GM21529 (cell line): ENCODE results near the gene NPM3.

Source experiments
- ATAC-seq: cut with Tn5 transposase; IDR thresholded peaks from one replicate; pipeline ENCODE4 v1.9.1; 2021; ENCODE audit not compliant: unreplicated experiment

The NPM3 gene

GRCh38 chr10:101782811-101783735 lies at the start of gene NPM3:
Gene NPM3 (minus strand): TSS chr10:101783446. CDS start chr10:101783390, 56 bp downstream.
- peak; percentile 60 for ATAC-seq

GRCh38 chr10:101832325-101832771 lies 49.1 kb upstream of the NPM3 start:
- ATAC-seq: no peak

GRCh38 chr10:101831169-101831811 lies 48.0 kb upstream of the NPM3 start:
- no peak for ATAC-seq

DNA sequence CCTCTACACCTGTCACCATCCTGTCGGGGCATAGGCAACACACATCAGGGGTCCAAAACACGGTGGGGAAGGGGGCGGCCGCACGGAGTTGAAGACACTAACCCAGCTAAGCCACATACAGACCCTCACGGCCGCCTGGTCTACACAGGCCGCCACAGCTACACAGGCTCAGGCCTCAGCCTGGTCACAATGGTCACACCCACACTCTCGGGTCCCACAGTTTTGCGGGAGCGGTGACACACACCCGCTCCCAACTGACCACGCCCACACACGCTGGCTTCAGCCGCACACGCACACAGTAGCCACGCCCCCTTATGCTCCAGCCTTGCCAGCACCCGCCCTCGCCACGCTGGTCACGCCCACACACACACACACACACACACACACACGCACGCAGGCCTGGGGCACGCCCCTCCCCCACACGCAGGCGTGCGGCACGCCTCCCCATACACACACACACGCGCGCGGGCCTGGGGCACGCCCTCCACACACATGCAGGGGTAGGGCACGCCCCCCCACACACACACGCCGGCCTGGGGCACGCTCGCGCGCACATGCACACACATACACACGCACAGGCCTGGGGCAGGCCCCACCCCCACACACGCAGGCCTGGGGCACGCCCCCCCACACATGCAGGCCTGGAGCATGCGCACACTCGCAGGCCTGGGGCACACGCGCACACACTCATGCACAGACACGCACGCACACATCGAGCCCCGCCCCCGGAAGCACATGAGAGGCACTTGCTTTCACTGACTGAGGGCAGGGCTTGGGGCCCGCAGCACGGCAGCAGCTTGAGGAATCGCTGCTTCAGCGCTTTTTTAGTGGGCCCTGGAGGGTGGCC lies 47.3 kb upstream of the NPM3 start:
- ATAC-seq: peak; percentile 65

DNA sequence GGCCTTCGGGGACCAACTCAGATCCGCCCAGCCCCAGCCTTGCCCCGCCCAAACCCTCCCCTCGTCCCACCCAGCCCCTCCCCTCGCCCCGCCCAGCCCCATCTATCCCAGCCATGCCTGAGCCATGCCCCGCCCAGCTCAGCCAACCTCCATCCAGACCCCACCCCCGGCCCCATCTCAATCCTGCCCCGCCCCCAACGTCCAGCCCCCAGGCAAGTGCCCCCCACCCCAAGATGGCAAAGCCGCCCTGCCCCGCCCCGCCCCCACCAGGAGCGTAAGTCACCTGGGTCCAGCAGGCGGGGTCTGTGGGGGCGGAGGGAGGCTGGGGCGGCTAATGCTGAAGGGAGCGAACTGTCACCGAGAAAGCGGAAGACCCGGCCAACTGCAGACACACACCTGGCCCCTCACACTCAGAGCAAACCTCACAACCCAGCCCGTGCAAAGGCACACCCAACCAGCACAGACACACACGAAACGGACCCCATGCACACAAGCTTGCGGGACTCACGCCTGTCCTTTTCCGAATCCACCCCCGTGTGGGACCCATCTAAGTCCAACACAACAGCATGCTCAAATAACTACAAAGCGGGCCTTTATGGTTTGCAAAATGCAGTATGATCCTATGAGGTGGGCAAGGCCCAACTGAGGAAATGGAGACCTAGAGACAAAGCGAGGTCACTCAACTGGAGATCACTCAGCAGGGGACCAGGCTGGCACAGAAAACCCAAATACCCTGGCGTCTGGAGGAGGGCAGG lies 46.5 kb upstream of the NPM3 start:
- ATAC-seq: peak; percentile 25

GRCh38 chr10:101828766-101829551 lies 45.7 kb upstream of the NPM3 start:
- ATAC-seq: no peak

- no peak for ATAC-seq
These were observed 44.8 kb upstream of the NPM3 start for GRCh38 chr10:101827919-101828600.

DNA sequence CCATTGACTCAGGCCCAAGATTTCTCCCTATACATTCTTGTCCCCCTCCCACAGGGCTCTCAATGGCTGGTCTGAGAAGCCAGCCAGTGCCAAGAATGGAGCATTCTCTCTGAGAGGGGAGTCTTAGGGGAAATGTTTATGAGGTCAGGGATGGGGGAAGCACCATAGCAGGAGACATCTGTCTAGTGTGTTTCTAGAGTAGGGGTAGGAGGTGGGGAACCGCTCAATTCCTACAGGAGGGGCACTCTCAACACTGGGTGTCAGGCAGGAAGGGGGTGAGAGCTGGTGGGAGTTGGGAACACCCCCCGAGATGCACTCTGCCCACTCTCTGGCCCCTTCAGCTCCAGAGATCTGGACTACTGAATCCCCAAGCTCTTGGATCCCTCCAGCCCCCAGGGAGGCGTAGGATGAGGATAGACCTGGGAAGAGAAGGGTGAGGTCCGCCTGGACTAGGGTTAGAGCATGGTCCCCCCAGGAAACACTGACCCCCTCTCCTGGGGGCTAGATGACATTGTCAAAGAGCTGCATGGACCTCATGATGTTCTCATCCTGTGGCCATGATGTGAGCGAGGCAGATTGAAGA lies 43.7 kb upstream of the NPM3 start:
- no peak for ATAC-seq

GRCh38 chr10:101824736-101825135 lies 41.5 kb upstream of the NPM3 start:
- no peak for ATAC-seq

GRCh38 chr10:101818872-101819633 lies 35.8 kb upstream of the NPM3 start:
- ATAC-seq: peak; percentile 26

DNA sequence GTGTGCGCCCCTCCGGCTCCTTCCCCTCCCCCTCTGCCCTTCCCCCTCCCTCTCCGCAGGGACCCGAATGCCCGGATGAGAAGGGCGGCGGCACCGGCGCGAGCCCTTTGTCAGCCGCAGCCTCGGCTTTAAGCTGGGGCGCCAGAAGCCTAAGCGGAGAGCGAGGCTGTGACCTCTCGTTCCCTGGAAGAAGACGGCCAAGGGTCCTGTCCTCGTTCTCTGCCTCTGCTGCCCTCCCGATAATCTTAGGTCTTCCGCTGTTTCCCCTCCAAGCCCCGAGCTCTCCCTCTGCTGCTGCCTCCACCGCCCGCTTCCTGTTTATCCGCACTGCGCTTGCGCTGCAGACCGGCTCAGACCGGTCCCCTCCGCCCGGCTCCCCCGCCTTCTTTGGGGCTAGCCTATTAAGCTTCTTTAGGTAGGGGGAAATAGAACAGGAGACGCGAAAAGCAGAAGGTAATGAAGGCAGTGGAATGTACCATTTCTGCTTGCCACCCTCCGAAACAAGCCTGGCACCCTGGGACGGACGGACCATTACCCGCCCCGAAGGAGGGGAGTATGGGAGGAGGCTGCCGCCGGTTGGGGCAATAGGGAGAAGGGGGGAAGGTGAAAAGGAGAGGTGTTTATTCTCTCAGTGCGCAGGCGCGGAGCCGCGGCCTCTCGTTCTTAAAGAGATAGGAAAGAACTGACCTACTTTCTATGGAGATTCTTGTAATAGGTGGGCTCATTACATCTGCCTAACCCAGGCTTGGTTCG lies 35.0 kb upstream of the NPM3 start, which contains the start of gene OGA:
Gene OGA (minus strand): TSS at position 326 of the 753 bp plus-strand sequence. CDS start 422 bp downstream, outside the sequence.
- peak; percentile 86 for ATAC-seq

GRCh38 chr10:101817337-101818118 lies 34.3 kb upstream of the NPM3 start:
- ATAC-seq: peak; percentile 4

GRCh38 chr10:101816913-101817336 lies 33.7 kb upstream of the NPM3 start:
- ATAC-seq: no peak

DNA sequence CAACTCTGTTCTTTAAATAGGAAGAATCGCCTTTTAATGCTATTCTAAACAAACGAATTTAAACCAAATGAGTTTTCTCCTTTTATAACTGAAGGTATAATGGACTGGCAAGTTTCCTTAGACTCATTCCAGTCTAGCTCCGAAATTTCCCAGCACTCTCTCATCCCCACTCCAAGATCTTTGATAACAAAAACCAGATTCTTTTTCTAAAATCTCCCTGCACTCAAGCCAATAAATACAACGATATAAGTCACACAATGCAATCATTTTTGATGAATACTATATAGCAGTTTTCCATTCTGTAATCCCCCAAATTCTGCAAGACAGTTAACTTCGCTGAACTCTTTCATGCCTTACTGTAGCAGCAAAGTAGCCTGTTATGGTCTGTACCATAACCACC lies 33.1 kb upstream of the NPM3 start:
- no peak for ATAC-seq

DNA sequence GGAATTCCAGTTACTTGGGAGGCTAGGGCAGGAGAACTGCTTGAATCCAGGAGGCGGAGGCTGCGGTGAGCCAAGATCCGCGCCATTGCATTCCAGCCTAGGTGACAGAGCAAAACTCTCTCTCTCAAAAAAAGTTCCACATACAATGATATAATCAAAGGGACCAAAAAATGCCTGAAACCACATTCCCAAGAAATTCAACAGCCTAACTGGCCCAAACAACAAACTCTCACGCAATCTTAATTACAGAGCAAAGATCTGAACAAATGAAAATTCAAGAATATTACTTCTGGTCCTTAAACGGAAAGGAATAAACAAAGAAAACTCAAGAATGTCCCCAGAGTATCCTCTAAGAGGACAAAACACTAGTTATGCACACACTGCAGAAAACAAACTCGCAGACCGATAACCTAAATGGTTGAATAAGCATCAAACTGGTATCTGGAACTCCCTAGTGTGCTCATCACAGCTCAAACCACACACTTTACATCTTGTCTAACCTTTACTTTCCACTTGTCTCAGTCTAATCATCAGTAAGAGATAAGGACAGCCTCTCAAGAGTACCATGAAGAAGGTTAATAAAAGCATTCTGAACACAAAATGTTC lies 31.3 kb upstream of the NPM3 start:
- peak; percentile 22 for ATAC-seq

- no peak for ATAC-seq
These were observed 29.4 kb upstream of the NPM3 start for GRCh38 chr10:101812606-101813005.
